CD4-positive, alpha-beta memory T cell (primary cell): Measurements from ENCODE around the gene NOD2. TPM values are rescaled to one million over a fixed set of nuclear protein-coding genes. Genes with fewer than 3 reads are reported as not detected.
A peak's percentile ranks its signal among the peaks of the same experiment; 100 is the strongest.

Source experiments
- CTCF ChIA-PET: fragments of 350-600 bp; sonication (Branson Sonifier 250); formaldehyde crosslinking; loops from one replicate; lab custom pipeline; 2021; ENCODE audit warnings: inconsistent platforms; ENCODE audit not compliant: partially characterized antibody; lab: Charles Lee
- POLR2A ChIA-PET: fragments of 350-600 bp; sonication (Branson Sonifier 250); formaldehyde crosslinking; loops from one replicate; lab custom pipeline; 2021; ENCODE audit not compliant: partially characterized antibody; lab: Charles Lee
- DNase-seq, 5 donors: peaks; one replicate each; pipeline versions ENCODE4 v3.0.0 to v3.0.0-alpha.2; 2020 to 2022; ENCODE audit warnings: mixed read lengths in 1 of 5
- H3K27ac ChIP-seq: one replicate; pipeline ENCODE4 v1.7.0; 2013; ENCODE audit warnings: low read depth, low read length
- H3K27me3 ChIP-seq: 2 replicates; pipeline ENCODE4 v1.7.0; 2013; ENCODE audit warnings: mild to moderate bottlenecking, low read length, moderate library complexity; ENCODE audit not compliant: insufficient read depth
- H3K36me3 ChIP-seq: 2 replicates; pipeline ENCODE4 v1.7.0; 2013; ENCODE audit warnings: mild to moderate bottlenecking, low read length, moderate library complexity; ENCODE audit not compliant: insufficient read depth
- H3K4me1 ChIP-seq: 2 replicates; pipeline ENCODE4 v1.7.0; 2013; ENCODE audit warnings: mild to moderate bottlenecking, low read length, moderate library complexity; ENCODE audit not compliant: insufficient read depth
- H3K4me3 ChIP-seq, 2 donors: one replicate each; pipeline ENCODE4 v1.7.0; 2013; ENCODE audit warnings: low read length in 2 of 2, mild to moderate bottlenecking in 1 of 2
- H3K9me3 ChIP-seq, 2 donors: one replicate each; pipeline ENCODE4 v1.7.0; 2013; ENCODE audit warnings: low read length in 2 of 2, control low read depth in 1 of 2; ENCODE audit not compliant: control insufficient read depth in 1 of 2
- H3K27ac Mint-ChIP-seq, 7 donors: one replicate each; pipeline ENCODE4 v1.8.0; 2020 to 2021; ENCODE audit warnings: mixed read lengths in 7 of 7, mild to moderate bottlenecking in 6 of 7, inconsistent platforms in 3 of 7, moderate library complexity in 3 of 7
- H3K27me3 Mint-ChIP-seq, 2 donors: one replicate each; pipeline ENCODE4 v1.8.0; 2020 to 2021; ENCODE audit warnings: mixed read lengths in 2 of 2
- H3K36me3 Mint-ChIP-seq, 2 donors: one replicate each; pipeline ENCODE4 v1.8.0; 2020 to 2021; ENCODE audit warnings: mixed read lengths in 2 of 2, inconsistent platforms in 1 of 2, mild to moderate bottlenecking in 1 of 2
- H3K4me1 Mint-ChIP-seq, 4 donors: one replicate each; pipeline ENCODE4 v1.8.0; 2020 to 2021; ENCODE audit warnings: mixed read lengths in 4 of 4, mild to moderate bottlenecking in 1 of 4
- H3K4me3 Mint-ChIP-seq, 8 donors: one replicate each; pipeline ENCODE4 v1.8.0; 2020 to 2021; ENCODE audit warnings: mixed read lengths in 8 of 8, mild to moderate bottlenecking in 7 of 8, moderate library complexity in 6 of 8, inconsistent platforms in 3 of 8
- H3K9me3 Mint-ChIP-seq, 8 donors: one replicate each; pipeline ENCODE4 v1.8.0; 2020 to 2021; ENCODE audit warnings: mixed read lengths in 8 of 8, mild to moderate bottlenecking in 5 of 8, inconsistent platforms in 3 of 8, moderate library complexity in 1 of 8
- intact Hi-C: fragments of 100-400 bp; cut with micrococcal nuclease; formaldehyde crosslinking; loops from one replicate; pipeline ENCODE4 v1.15.1; 2023
- polyA plus RNA-seq, 2 donors: library from polyadenylated mRNA; unstranded; fragments of 300-500 nt; fragmentation: Illumina TruSeq; gene quantifications; one replicate each; pipeline ENCODE4 v1.2.3, GENCODE V29; 2021
- total RNA-seq, 2 experiments: library from RNA; stranded (reverse); gene quantifications; one replicate each; pipeline ENCODE4 v1.2.3, GENCODE V29; 2021

Gene NOD2
- total and polyA plus RNA-seq, 4 experiments from 2014 or later: 2.2 to 10.9 (median 6.7) TPM

- intact Hi-C loops: no loop called here
- peaks cover 12 to 35% (median 24%) of the 10 kb centered on the region in 4 donors for H3K4me1 Mint-ChIP-seq
- H3K9me3 Mint-ChIP-seq: peaks cover 2 to 13% (median 9%) of the 10 kb centered on the region in 8 donors
- H3K9me3 ChIP-seq: peaks cover 0 to 7% of the 10 kb centered on the region in 2 donors
- no peak overlapping the region for H3K27ac ChIP-seq
- POLR2A ChIA-PET: interaction anchor here (0.6 to 1.2 kb wide), 4 partner anchors 10 to 44 kb away, joined by 3 to 5 read pairs (median 3); no protein-coding TSS in a partner anchor
- no peak overlapping the region for H3K4me3 ChIP-seq
- H3K27ac Mint-ChIP-seq: peak overlapping the region in 6 of 7 donors; percentile 19 to 86 (median 46)
- H3K4me1 ChIP-seq: peaks cover 12% of the 10 kb centered on the region
- no peak for DNase-seq
- peak overlapping the region in 3 of 8 donors; percentile 8 to 23 (median 13) for H3K4me3 Mint-ChIP-seq
- H3K36me3 Mint-ChIP-seq: peaks cover 40 to 50% of the 10 kb centered on the region in 2 donors
- CTCF ChIA-PET: interaction anchor here (1.3 to 7.0 kb wide), 9 partner anchors 10 to 84 kb away, joined by 4 to 55 read pairs (median 10); partner anchors contain the start of gene SNX20
- no peaks in the 10 kb centered on the region for H3K27me3 ChIP-seq
- H3K27me3 Mint-ChIP-seq: no peaks in the 10 kb centered on the region
- peaks cover 18% of the 10 kb centered on the region for H3K36me3 ChIP-seq
Measured at GRCh38 chr16:50721549-50722404, 28.4 kb downstream of the NOD2 start.

- H3K4me1 ChIP-seq: peaks cover 12% of the 10 kb centered on the region
- H3K27ac ChIP-seq: no peak overlapping the region
- H3K36me3 ChIP-seq: peaks cover 18% of the 10 kb centered on the region
- DNase-seq: no peak
- Mint-ChIP-seq H3K4me3 (peak overlapping the region in 1 of 8 donors; percentile 13), H3K27ac (peak overlapping the region in 3 of 7 donors; percentile 70 to 86 (median 72)), H3K9me3 (peaks cover 2 to 13% (median 9%) of the 10 kb centered on the region in 8 donors), H3K4me1 (peaks cover 11 to 35% (median 24%) of the 10 kb centered on the region in 4 donors), H3K27me3 (no peaks in the 10 kb centered on the region), H3K36me3 (peaks cover 40 to 46% of the 10 kb centered on the region in 2 donors)
- ChIA-PET POLR2A (interaction anchor here (1.0 to 1.2 kb wide), 2 partner anchors 24 to 41 kb away, joined by 4 to 5 read pairs; partner anchors contain the start of gene SNX20), CTCF (interaction anchor here (1.1 to 7.0 kb wide), 6 partner anchors 10 to 84 kb away, joined by 3 to 55 read pairs (median 7); no protein-coding TSS in a partner anchor)
- H3K4me3 ChIP-seq: no peak overlapping the region
- H3K9me3 ChIP-seq: peaks cover 0 to 7% of the 10 kb centered on the region in 2 donors
- intact Hi-C loops: no loop called here
- no peaks in the 10 kb centered on the region for H3K27me3 ChIP-seq
Measured at GRCh38 chr16:50722405-50722737, 29.0 kb downstream of the NOD2 start.

- peaks cover 40 to 50% of the 10 kb centered on the region in 2 donors for H3K36me3 Mint-ChIP-seq
- Histone ChIP-seq H3K4me1 (peaks cover 12% of the 10 kb centered on the region), H3K9me3 (peaks cover 0 to 7% of the 10 kb centered on the region in 2 donors), H3K36me3 (peaks cover 18% of the 10 kb centered on the region), H3K27me3 (no peaks in the 10 kb centered on the region), H3K27ac (no peak overlapping the region), H3K4me3 (no peak overlapping the region)
- no peak overlapping the region for H3K4me3 Mint-ChIP-seq
- peaks cover 2 to 13% (median 9%) of the 10 kb centered on the region in 8 donors for H3K9me3 Mint-ChIP-seq
- H3K4me1 Mint-ChIP-seq: peaks cover 10 to 32% (median 23%) of the 10 kb centered on the region in 4 donors
- H3K27me3 Mint-ChIP-seq: no peaks in the 10 kb centered on the region
- POLR2A ChIA-PET: interaction anchor here (1.0 to 1.2 kb wide), 3 partner anchors 9 to 42 kb away, joined by 3 to 4 read pairs (median 3); partner anchors contain the start of gene SNX20
- intact Hi-C loops: no loop called here
- DNase-seq: no peak
- H3K27ac Mint-ChIP-seq: peak overlapping the region in 1 of 7 donors; percentile 4
- CTCF ChIA-PET: interaction anchor here (1.1 to 7.0 kb wide), 5 partner anchors 19 to 83 kb away, joined by 3 to 55 read pairs (median 7); partner anchors contain the start of gene CYLD
Measured at GRCh38 chr16:50722960-50723359, 29.6 kb downstream of the NOD2 start.

- H3K9me3 ChIP-seq: peaks cover 0 to 7% of the 10 kb centered on the region in 2 donors
- no peak overlapping the region for H3K4me3 ChIP-seq
- Mint-ChIP-seq H3K27ac (peak overlapping the region in 5 of 7 donors; percentile 23 to 75 (median 48)), H3K4me3 (no peak overlapping the region), H3K4me1 (peaks cover 12 to 26% (median 17%) of the 10 kb centered on the region in 4 donors), H3K27me3 (no peaks in the 10 kb centered on the region), H3K36me3 (peaks cover 47 to 49% of the 10 kb centered on the region in 2 donors), H3K9me3 (peaks cover 2 to 13% (median 9%) of the 10 kb centered on the region in 8 donors)
- H3K27me3 ChIP-seq: no peaks in the 10 kb centered on the region
- ChIA-PET POLR2A (interaction anchor here (0.7 to 1.3 kb wide), 3 partner anchors 15 to 22 kb away, joined by 3 to 5 read pairs (median 3); no protein-coding TSS in a partner anchor), CTCF (interaction anchor here (1.0 to 7.0 kb wide), 2 partner anchors 53 to 82 kb away, joined by 4 to 55 read pairs; no protein-coding TSS in a partner anchor)
- H3K27ac ChIP-seq: no peak overlapping the region
- intact Hi-C loops: no loop called here
- no peak for DNase-seq
- peaks cover 18% of the 10 kb centered on the region for H3K36me3 ChIP-seq
- peaks cover 12% of the 10 kb centered on the region for H3K4me1 ChIP-seq
Measured at GRCh38 chr16:50724306-50724705, 30.9 kb downstream of the NOD2 start.

GRCh38 chr16:50731130-50731988, 38.0 kb downstream of the NOD2 start:
- peaks cover 7% of the 10 kb centered on the region for H3K36me3 ChIP-seq

More at GRCh38 chr16:50731130-50731988, 38.0 kb downstream of the NOD2 start:
- Histone ChIP-seq H3K4me3 (no peak overlapping the region), H3K27ac (peak overlapping the region; percentile 19), H3K27me3 (no peaks in the 10 kb centered on the region), H3K4me1 (peaks cover 13% of the 10 kb centered on the region), H3K9me3 (no peaks in the 10 kb centered on the region)
- Mint-ChIP-seq H3K27ac (peak overlapping the region; percentile 67 to 87 (median 83)), H3K9me3 (no peaks in the 10 kb centered on the region), H3K36me3 (peaks cover 15 to 40% of the 10 kb centered on the region in 2 donors), H3K4me1 (peaks cover 10 to 22% (median 18%) of the 10 kb centered on the region in 4 donors), H3K27me3 (no peaks in the 10 kb centered on the region), H3K4me3 (peak overlapping the region in 5 of 8 donors; percentile 20 to 72 (median 51))
- CTCF ChIA-PET: interaction anchor here (0.9 to 1.6 kb wide), 10 partner anchors 10 to 75 kb away, joined by 3 to 5 read pairs (median 4); no protein-coding TSS in a partner anchor
- intact Hi-C loops: no loop called here
- POLR2A ChIA-PET: interaction anchor here (0.9 to 3.4 kb wide), 11 partner anchors 8 to 64 kb away, joined by 3 to 23 read pairs (median 3); partner anchors contain the start of genes CYLD and SNX20
- DNase-seq: peak in 1 of 5 donors; percentile 19
